IMR-90 (cell line): ENCODE measurements around the gene DLG4. TPM values are rescaled to one million over a fixed set of nuclear protein-coding genes. Genes with fewer than 3 reads are reported as not detected.

Source experiments
- ATAC-seq: fragments of 200-7000 bp; cut with Tn5 transposase; 2 replicates; pipeline ENCODE4 v1.9.1; 2020; ENCODE audit warnings: low read depth, mild to moderate bottlenecking, moderate library complexity
- BruUV-seq: library from RNA; stranded (reverse); fragments of 400-500 nt; replicated peaks from 2 replicates; lab custom pipeline; 2021; lab: Mats Ljungman, UMichigan
- CTCF ChIA-PET: fragments of 300-600 bp; formaldehyde crosslinking; extraction: SDS; loops from one replicate; lab custom pipeline; 2021; ENCODE audit warnings: antibody characterized with exemption; lab: Yijun Ruan, JAX
- POLR2A ChIA-PET: fragments of 300-600 bp; sonication (Branson Sonifier 250); formaldehyde crosslinking; loops from one replicate; lab custom pipeline; 2022; ENCODE audit warnings: antibody characterized with exemption; ENCODE audit not compliant: unreplicated experiment; lab: Charles Lee
- DNase-seq: peaks from one replicate; pipeline ENCODE4 v3.0.0; 2013
- H2AFZ ChIP-seq: replicated peaks from 2 replicates; pipeline ENCODE3; 2013; ENCODE audit warnings: low read length, mild to moderate bottlenecking; ENCODE audit not compliant: poor library complexity
- H2AK5ac ChIP-seq: 2 replicates; pipeline ENCODE4 v1.6.1; 2013; ENCODE audit warnings: low read depth, low read length, inconsistent platforms
- H2AK9ac ChIP-seq: replicated peaks from 2 replicates; pipeline ENCODE3; 2013; ENCODE audit warnings: mild to moderate bottlenecking, low read depth, low read length, moderate library complexity; ENCODE audit not compliant: poor library complexity
- H2BK120ac ChIP-seq: 2 replicates; pipeline ENCODE4 v1.6.1; 2013; ENCODE audit warnings: low read depth, low read length, inconsistent platforms
- H2BK15ac ChIP-seq: 3 replicates; pipeline ENCODE4 v1.6.1; 2013; ENCODE audit warnings: low read depth, low read length, inconsistent platforms
- H2BK20ac ChIP-seq: 2 replicates; pipeline ENCODE4 v1.6.1; 2013; ENCODE audit warnings: low read depth, mild to moderate bottlenecking, inconsistent platforms, low read length, moderate library complexity
- H2BK5ac ChIP-seq: 2 replicates; pipeline ENCODE4 v1.6.1; 2013; ENCODE audit warnings: mild to moderate bottlenecking, low read depth, low read length, inconsistent platforms; ENCODE audit not compliant: poor library complexity, severe bottlenecking
- H3K14ac ChIP-seq: replicated peaks from 2 replicates; pipeline ENCODE4 v1.6.1; 2013; ENCODE audit warnings: low read depth, low read length, inconsistent platforms
- H3K18ac ChIP-seq: 2 replicates; pipeline ENCODE4 v1.6.1; 2013; ENCODE audit warnings: low read depth, low read length, control low read depth
- H3K23ac ChIP-seq: 2 replicates; pipeline ENCODE4 v1.6.1; 2013; ENCODE audit warnings: low read depth, low read length, inconsistent platforms
- H3K27ac ChIP-seq: 2 replicates; pipeline ENCODE4 v1.5.1; 2013; ENCODE audit warnings: mild to moderate bottlenecking, control low read depth, low read length; ENCODE audit not compliant: insufficient read depth
- H3K27me3 ChIP-seq: 2 replicates; pipeline ENCODE4 v1.6.1; 2013; ENCODE audit warnings: low read length; ENCODE audit not compliant: control insufficient read depth, insufficient read depth
- H3K36me3 ChIP-seq: 2 replicates; pipeline ENCODE4 v1.6.1; 2013; ENCODE audit warnings: low read length, mixed read lengths; ENCODE audit not compliant: control insufficient read depth, insufficient read depth
- H3K4ac ChIP-seq: 2 replicates; pipeline ENCODE4 v1.6.1; 2013; ENCODE audit warnings: low read depth, low read length, inconsistent platforms
- H3K4me1 ChIP-seq: 2 replicates; pipeline ENCODE4 v1.6.1; 2013; ENCODE audit warnings: low read length, mixed read lengths; ENCODE audit not compliant: control insufficient read depth, insufficient read depth
- H3K4me2 ChIP-seq: 2 replicates; pipeline ENCODE4 v1.6.1; 2013; ENCODE audit warnings: low read depth, mild to moderate bottlenecking, control low read depth, low read length, moderate library complexity
- H3K4me3 ChIP-seq: 2 replicates; pipeline ENCODE4 v1.5.1; 2013; ENCODE audit warnings: low read depth, mild to moderate bottlenecking, control low read depth, low read length, moderate library complexity; ENCODE audit not compliant: insufficient read depth
- H3K56ac ChIP-seq: 2 replicates; pipeline ENCODE4 v1.6.1; 2013; ENCODE audit warnings: low read length, inconsistent platforms; ENCODE audit not compliant: insufficient read depth; ENCODE audit errors: extremely low read depth
- H3K79me1 ChIP-seq, 2 experiments: 2 replicates each; pipeline ENCODE4 v1.6.1; 2013; ENCODE audit warnings: low read length in 2 of 2, inconsistent platforms in 1 of 2, low read depth in 1 of 2
- H3K9ac ChIP-seq: 2 replicates; pipeline ENCODE4 v1.6.1; 2013; ENCODE audit warnings: low read depth, low read length, control low read depth
- H3K9me1 ChIP-seq: 2 replicates; pipeline ENCODE4 v1.6.1; 2013; ENCODE audit warnings: low read length, inconsistent platforms; ENCODE audit not compliant: insufficient read depth
- H3K9me3 ChIP-seq: 2 replicates; pipeline ENCODE4 v1.6.1; 2013; ENCODE audit warnings: low read length; ENCODE audit not compliant: control insufficient read depth, insufficient read depth
- H4K20me1 ChIP-seq: 2 replicates; pipeline ENCODE4 v1.6.1; 2013; ENCODE audit warnings: low read length, inconsistent platforms; ENCODE audit not compliant: insufficient read depth
- H4K5ac ChIP-seq: 2 replicates; pipeline ENCODE4 v1.6.1; 2013; ENCODE audit warnings: mild to moderate bottlenecking, low read depth, low read length, control low read depth
- H4K8ac ChIP-seq, 2 experiments: 2 replicates each; pipeline ENCODE4 v1.6.1; 2013; ENCODE audit warnings: low read depth in 2 of 2, low read length in 2 of 2, control low read depth in 1 of 2, inconsistent platforms in 1 of 2
- H4K91ac ChIP-seq: 2 replicates; pipeline ENCODE4 v1.6.1; 2013; ENCODE audit warnings: low read depth, low read length, inconsistent platforms; ENCODE audit not compliant: insufficient read depth
- CEBPB ChIP-seq: IDR thresholded peaks from 2 replicates; pipeline ENCODE4 v1.6.1; 2012; ENCODE audit warnings: low read depth, low read length, improper control_type of control experiment
- CHD1 ChIP-seq: IDR thresholded peaks from 2 replicates; pipeline ENCODE4 v1.6.1; 2012; ENCODE audit warnings: low read depth, low read length, improper control_type of control experiment
- FOS ChIP-seq: fragments of 150-350 bp; IDR thresholded peaks from 2 replicates; pipeline ENCODE4 v1.6.1; 2016; ENCODE audit warnings: low read depth, low read length
- MAZ ChIP-seq: IDR thresholded peaks from 2 replicates; pipeline ENCODE4 v1.6.1; 2012; ENCODE audit warnings: low read depth, mild to moderate bottlenecking, low read length, improper control_type of control experiment, moderate library complexity, borderline replicate concordance
- MXI1 ChIP-seq: IDR thresholded peaks from 2 replicates; pipeline ENCODE4 v1.6.1; 2012; ENCODE audit warnings: low read depth, mild to moderate bottlenecking, low read length, moderate library complexity, borderline replicate concordance
- RAD21 ChIP-seq: IDR thresholded peaks from 2 replicates; pipeline ENCODE4 v1.6.1; 2012; ENCODE audit warnings: low read length, improper control_type of control experiment
- RFX5 ChIP-seq: IDR thresholded peaks from 2 replicates; pipeline ENCODE4 v1.8.0; 2012; ENCODE audit warnings: low read depth, mild to moderate bottlenecking, low read length, moderate library complexity
- SMC3 ChIP-seq: fragments of 150-350 bp; IDR thresholded peaks from 2 replicates; pipeline ENCODE4 v1.6.1; 2016; ENCODE audit warnings: low read depth, mild to moderate bottlenecking, antibody characterized with exemption, low read length, moderate library complexity
- WGBS, 2 experiments: methylation state at CpG; one replicate each; pipeline versions ENCODE4 v1.1.5 to v1.1.7; 2013; ENCODE audit warnings: missing lambda C conversion rate in 2 of 2; ENCODE audit not compliant: insufficient read length in 1 of 2; ENCODE audit errors: extremely low coverage in 2 of 2; 5-methylcytosine and 5-hydroxymethylcytosine counted together
- dilution Hi-C: fragments of 300-500 bp; cut with HindIII; formaldehyde crosslinking; loops from one replicate; pipeline ENCODE4 v1.14.3; 2018; ENCODE audit warnings: low sequenced_read_pairs; ENCODE audit not compliant: unreplicated experiment
- in situ Hi-C: fragments of 300-500 bp; cut with MboI; formaldehyde crosslinking; loops from 3 replicates; pipeline ENCODE4 v1.14.3; 2019; ENCODE audit warnings: low sequenced_read_pairs, inconsistent platforms, mixed read lengths
- intact Hi-C: fragments of 100-400 bp; cut with micrococcal nuclease; formaldehyde crosslinking; loops from 2 replicates; pipeline ENCODE4 v1.10.0; 2022
- polyA plus RNA-seq, 3 experiments: library from polyadenylated mRNA; depleted of rRNA; stranded (reverse); fragments of >200 nt; gene quantifications; 2 replicates each; pipeline ENCODE4 v1.2.3, GENCODE V29; 2012; ENCODE audit warnings: low replicate concordance in 1 of 3
- total RNA-seq: library from RNA; depleted of rRNA; stranded (reverse); fragments of >200 nt; gene quantifications from 2 replicates; pipeline ENCODE4 v1.2.3, GENCODE V29; 2012
- TF ChIP-seq, protein P1 (sequence below): fragments of 150-350 bp; IDR thresholded peaks from 2 replicates; pipeline ENCODE4 v1.6.1; 2017; ENCODE audit warnings: mild to moderate bottlenecking, antibody characterized with exemption, low read length, low read depth
- TF ChIP-seq, protein P2 (sequence below): fragments of 150-350 bp; IDR thresholded peaks from 2 replicates; pipeline ENCODE4 v1.6.1; 2016; ENCODE audit warnings: low read depth, mild to moderate bottlenecking, low read length, moderate library complexity, borderline replicate concordance
- TF ChIP-seq, protein P3 (sequence below): conservative IDR thresholded peaks from 2 replicates; pipeline ENCODE4 v1.5.1; 2012; ENCODE audit warnings: mild to moderate bottlenecking, low read depth, low read length, improper control_type of control experiment

DLG4 gene
- total and polyA plus RNA-seq, 2 of the 4 experiments (the other 2 are of a cell fraction), result 8.2 to 30.5 TPM

DNA sequence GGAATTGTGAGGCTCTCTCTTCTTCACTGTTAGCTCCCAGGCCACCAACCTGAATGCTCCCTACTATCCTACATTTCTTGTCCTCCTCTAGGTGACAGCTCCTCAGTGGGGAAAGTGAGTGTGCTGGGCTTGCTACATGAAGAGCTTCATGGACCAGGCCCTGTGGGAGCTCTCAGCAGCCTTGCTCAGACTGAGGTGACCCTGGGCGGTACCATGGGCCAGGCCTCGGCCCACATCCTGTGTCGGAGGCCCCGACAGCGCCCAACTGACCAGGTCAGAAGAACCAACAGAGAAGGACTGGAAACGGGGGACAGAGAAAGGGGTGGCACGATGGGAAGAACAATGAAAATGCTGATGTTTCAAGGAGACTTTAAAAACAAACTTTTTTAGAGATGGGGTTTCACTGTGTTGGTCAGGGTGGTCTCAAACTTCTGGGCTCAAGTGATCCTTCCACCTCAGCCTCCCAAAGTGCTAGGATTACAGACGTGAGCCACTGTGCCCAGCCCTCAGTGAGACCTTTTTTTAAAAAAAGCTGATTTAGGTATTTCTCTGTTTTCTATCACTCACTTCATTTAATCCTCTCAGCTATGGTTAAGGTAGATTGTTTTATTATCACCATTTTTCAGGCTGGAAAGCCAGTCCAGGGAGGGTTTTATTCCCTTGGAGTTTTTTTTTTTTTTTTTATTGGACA is 37.3 kb upstream of the DLG4 start:
- Histone ChIP-seq H2AK5ac (no peak overlapping the region), H3K4me1 (peaks cover 4% of the 10 kb centered on the region), H3K18ac (no peak overlapping the region), H3K4ac (no peak overlapping the region), H3K36me3 (peaks cover 32% of the 10 kb centered on the region), H3K4me3 (no peak overlapping the region), H3K56ac (no peak overlapping the region), H4K91ac (no peak overlapping the region), H3K14ac (no peak overlapping the region), H3K9me1 (no peaks in the 10 kb centered on the region; the same call in 1 of the 2 replicates), H2AK9ac (no peak overlapping the region), H3K4me2 (no peak overlapping the region), H2BK120ac (no peak overlapping the region), H4K8ac (no peak overlapping the region), H2BK5ac (no peak overlapping the region), H4K5ac (no peak overlapping the region), H2AFZ (no peak overlapping the region), H3K79me1 (peaks cover 7 to 26% of the 10 kb centered on the region in 2 experiments; a peak in 3 of 4 replicates), H3K9me3 (no peaks in the 10 kb centered on the region), H2BK15ac (no peak overlapping the region), H3K27ac (no peak overlapping the region), H2BK20ac (no peak overlapping the region), H3K23ac (no peak overlapping the region), H4K20me1 (no peaks in the 10 kb centered on the region), H3K27me3 (peaks cover 8% of the 10 kb centered on the region; the same call in 1 of the 2 replicates), H3K9ac (no peak overlapping the region)
- TF ChIP-seq, protein P1, sequence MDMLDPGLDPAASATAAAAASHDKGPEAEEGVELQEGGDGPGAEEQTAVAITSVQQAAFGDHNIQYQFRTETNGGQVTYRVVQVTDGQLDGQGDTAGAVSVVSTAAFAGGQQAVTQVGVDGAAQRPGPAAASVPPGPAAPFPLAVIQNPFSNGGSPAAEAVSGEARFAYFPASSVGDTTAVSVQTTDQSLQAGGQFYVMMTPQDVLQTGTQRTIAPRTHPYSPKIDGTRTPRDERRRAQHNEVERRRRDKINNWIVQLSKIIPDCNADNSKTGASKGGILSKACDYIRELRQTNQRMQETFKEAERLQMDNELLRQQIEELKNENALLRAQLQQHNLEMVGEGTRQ, result no peak
- TF ChIP-seq FOS (no peak), RAD21 (no peak), CEBPB (no peak), MAZ (no peak), CHD1 (no peak), RFX5 (no peak), SMC3 (no peak), MXI1 (no peak)
- TF ChIP-seq, protein P2, sequence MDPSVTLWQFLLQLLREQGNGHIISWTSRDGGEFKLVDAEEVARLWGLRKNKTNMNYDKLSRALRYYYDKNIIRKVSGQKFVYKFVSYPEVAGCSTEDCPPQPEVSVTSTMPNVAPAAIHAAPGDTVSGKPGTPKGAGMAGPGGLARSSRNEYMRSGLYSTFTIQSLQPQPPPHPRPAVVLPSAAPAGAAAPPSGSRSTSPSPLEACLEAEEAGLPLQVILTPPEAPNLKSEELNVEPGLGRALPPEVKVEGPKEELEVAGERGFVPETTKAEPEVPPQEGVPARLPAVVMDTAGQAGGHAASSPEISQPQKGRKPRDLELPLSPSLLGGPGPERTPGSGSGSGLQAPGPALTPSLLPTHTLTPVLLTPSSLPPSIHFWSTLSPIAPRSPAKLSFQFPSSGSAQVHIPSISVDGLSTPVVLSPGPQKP, result no peak
- TF ChIP-seq, protein P3, sequence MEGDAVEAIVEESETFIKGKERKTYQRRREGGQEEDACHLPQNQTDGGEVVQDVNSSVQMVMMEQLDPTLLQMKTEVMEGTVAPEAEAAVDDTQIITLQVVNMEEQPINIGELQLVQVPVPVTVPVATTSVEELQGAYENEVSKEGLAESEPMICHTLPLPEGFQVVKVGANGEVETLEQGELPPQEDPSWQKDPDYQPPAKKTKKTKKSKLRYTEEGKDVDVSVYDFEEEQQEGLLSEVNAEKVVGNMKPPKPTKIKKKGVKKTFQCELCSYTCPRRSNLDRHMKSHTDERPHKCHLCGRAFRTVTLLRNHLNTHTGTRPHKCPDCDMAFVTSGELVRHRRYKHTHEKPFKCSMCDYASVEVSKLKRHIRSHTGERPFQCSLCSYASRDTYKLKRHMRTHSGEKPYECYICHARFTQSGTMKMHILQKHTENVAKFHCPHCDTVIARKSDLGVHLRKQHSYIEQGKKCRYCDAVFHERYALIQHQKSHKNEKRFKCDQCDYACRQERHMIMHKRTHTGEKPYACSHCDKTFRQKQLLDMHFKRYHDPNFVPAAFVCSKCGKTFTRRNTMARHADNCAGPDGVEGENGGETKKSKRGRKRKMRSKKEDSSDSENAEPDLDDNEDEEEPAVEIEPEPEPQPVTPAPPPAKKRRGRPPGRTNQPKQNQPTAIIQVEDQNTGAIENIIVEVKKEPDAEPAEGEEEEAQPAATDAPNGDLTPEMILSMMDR, result no peak
- no peak for DNase-seq
- ChIA-PET CTCF (interaction anchor here (0.6 kb wide), 1 partner anchor 18 kb away, joined by 5 read pairs; no protein-coding TSS in a partner anchor), POLR2A (no interaction called here)
- dilution Hi-C loops, result no loop called here
- BruUV-seq, result no TSS peak
- in situ Hi-C loops, result no loop called here
- ATAC-seq, result no peak
- 95% methylated on average over 6 of the region's 8 CpGs; no CpG with 5 or more reads in 1 of the 2 experiments for WGBS, 2 experiments
- intact Hi-C loops, result no loop called here
